ENCODE data around the gene NKAIN2. TPM values are rescaled to one million over a fixed set of nuclear protein-coding genes. Genes with fewer than 3 reads are reported as not detected.

NKAIN2 gene
- total and polyA plus RNA-seq, 9 of the 15 experiments (the other 6 are each of a cell fraction or from before 2014, with no cell fraction given), result not detected

DNA sequence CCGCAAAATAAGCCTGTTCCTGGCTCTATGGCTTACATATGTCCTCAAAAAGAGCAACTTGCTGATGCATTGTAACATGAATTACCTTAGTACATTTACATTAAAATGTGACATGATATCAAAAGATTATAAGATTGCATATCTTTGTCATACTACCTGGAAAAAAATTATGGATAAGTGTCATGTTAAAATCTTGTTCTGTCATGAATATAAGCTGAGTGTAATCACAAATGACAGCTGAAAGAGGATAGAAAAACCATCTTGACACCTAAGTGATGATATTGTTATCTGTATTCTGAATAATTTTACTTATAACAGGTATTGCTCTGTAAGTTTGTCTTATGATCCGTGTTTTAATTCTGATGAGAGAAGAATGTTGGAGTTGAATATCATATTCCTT, 655.6 kb downstream of the NKAIN2 start:
- no peak for FAIRE-seq
- Histone ChIP-seq H3K79me2 (ENCODE audit: control insufficient read depth, insufficient read depth, low read length) (no peaks in the 10 kb centered on the region), H3K27ac (ENCODE audit: extremely low read depth, low read depth, low read length) (no peak overlapping the region), H3K27me3 (ENCODE audit: control insufficient read depth in 2 of 2, insufficient read depth in 2 of 2, low read length in 2 of 2) (no peaks in the 10 kb centered on the region), H2AFZ (ENCODE audit: low read depth, low read length) (no peak overlapping the region), H3K9ac (ENCODE audit: insufficient read depth in 1 of 2, low read depth in 2 of 2, low read length in 2 of 2) (no peak overlapping the region), H3K36me3 (ENCODE audit: control insufficient read depth, insufficient read depth, low read length) (no peaks in the 10 kb centered on the region), H3K9me3 (replicated peaks; ENCODE audit: control insufficient read depth, insufficient read depth, low read depth, low read length) (no peaks in the 10 kb centered on the region), H4K20me1 (replicated peaks; ENCODE audit: control insufficient read depth, insufficient read depth, low read length) (no peaks in the 10 kb centered on the region), H3K4me2 (ENCODE audit: insufficient read depth, low read length) (no peak overlapping the region), H3K9me1 (ENCODE audit: control insufficient read depth, insufficient read depth, low read length) (no peaks in the 10 kb centered on the region), H3K4me1 (replicated peaks in 1 of 2; ENCODE audit: control insufficient read depth in 2 of 2, insufficient read depth in 2 of 2, low read length in 2 of 2) (no peaks in the 10 kb centered on the region), H3K4me3 (no peak overlapping the region)
- intact Hi-C loops (cut with micrococcal nuclease) (no loop called here), in situ Hi-C loops (cut with MboI) (no loop called here)
- no peak for ATAC-seq
- 0% methylated on average over 2 of the region's 2 CpGs for WGBS (ENCODE audit: insufficient coverage, low coverage, missing lambda C conversion rate)
- TF ChIP-seq ZEB2 (IDR thresholded peaks at IDR 0.05) (no peak), FOXA3 (CRISPR knock-in tag; conservative IDR thresholded peaks at IDR 0.05 in 1 of 2, IDR thresholded peaks at IDR 0.05 in 1 of 2) (no peak), HCFC1 (IDR thresholded peaks at IDR 0.05; ENCODE audit: low read depth, low read length) (no peak), TAF7 (tag; IDR thresholded peaks at IDR 0.05) (no peak)
- ChIA-PET CTCF (ENCODE audit: low intra/inter-chr PET ratio) (no interaction called here), POLR2A (no interaction called here)
- DNase-seq (ENCODE audit: extremely low read depth in 1 of 4, low spot score in 3 of 4), result no peak
- no TSS peak for BruUV-seq (replicated peaks)

- ChIA-PET CTCF (ENCODE audit: low intra/inter-chr PET ratio) (no interaction called here), POLR2A (no interaction called here)
- Histone ChIP-seq H3K27ac (ENCODE audit: extremely low read depth, low read depth, low read length) (no peak overlapping the region), H3K4me1 (replicated peaks in 1 of 2; ENCODE audit: control insufficient read depth in 2 of 2, insufficient read depth in 2 of 2, low read length in 2 of 2) (no peaks in the 10 kb centered on the region), H3K27me3 (ENCODE audit: control insufficient read depth in 2 of 2, insufficient read depth in 2 of 2, low read length in 2 of 2) (no peaks in the 10 kb centered on the region), H4K20me1 (replicated peaks; ENCODE audit: control insufficient read depth, insufficient read depth, low read length) (no peaks in the 10 kb centered on the region), H3K9ac (ENCODE audit: insufficient read depth in 1 of 2, low read depth in 2 of 2, low read length in 2 of 2) (no peak overlapping the region), H3K9me3 (replicated peaks; ENCODE audit: control insufficient read depth, insufficient read depth, low read depth, low read length) (no peaks in the 10 kb centered on the region), H3K36me3 (ENCODE audit: control insufficient read depth, insufficient read depth, low read length) (no peaks in the 10 kb centered on the region), H2AFZ (ENCODE audit: low read depth, low read length) (no peak overlapping the region), H3K9me1 (ENCODE audit: control insufficient read depth, insufficient read depth, low read length) (no peaks in the 10 kb centered on the region), H3K4me3 (no peak overlapping the region), H3K4me2 (ENCODE audit: insufficient read depth, low read length) (no peak overlapping the region), H3K79me2 (ENCODE audit: control insufficient read depth, insufficient read depth, low read length) (no peaks in the 10 kb centered on the region)
- DNase-seq (ENCODE audit: extremely low read depth in 1 of 4, low spot score in 3 of 4) (no peak), FAIRE-seq (no peak), ATAC-seq (no peak)
- BruUV-seq (replicated peaks), result no TSS peak
- in situ Hi-C loops (cut with MboI), result no loop called here
- WGBS (ENCODE audit: insufficient coverage, low coverage, missing lambda C conversion rate), result 2% methylated on average over 3 of the region's 3 CpGs
- intact Hi-C loops (cut with micrococcal nuclease), result no loop called here
- TF ChIP-seq SRSF7 (optimal IDR thresholded peaks at IDR 0.05; ENCODE audit: low read depth, low read length) (no peak), RFX1 (IDR thresholded peaks at IDR 0.05) (no peak), MCM2 (IDR thresholded peaks at IDR 0.05; ENCODE audit: low read depth) (no peak), HNRNPH1 (optimal IDR thresholded peaks at IDR 0.05; ENCODE audit: low read depth, low read length) (no peak), ZNF75A (CRISPR knock-in tag; IDR thresholded peaks at IDR 0.05) (no peak), DIDO1 (tag; IDR thresholded peaks at IDR 0.05; ENCODE audit: low read depth) (no peak), NFE2L1 (tag; IDR thresholded peaks at IDR 0.05; ENCODE audit: borderline replicate concordance, low read depth) (no peak)
- TF ChIP-seq, protein P1, sequence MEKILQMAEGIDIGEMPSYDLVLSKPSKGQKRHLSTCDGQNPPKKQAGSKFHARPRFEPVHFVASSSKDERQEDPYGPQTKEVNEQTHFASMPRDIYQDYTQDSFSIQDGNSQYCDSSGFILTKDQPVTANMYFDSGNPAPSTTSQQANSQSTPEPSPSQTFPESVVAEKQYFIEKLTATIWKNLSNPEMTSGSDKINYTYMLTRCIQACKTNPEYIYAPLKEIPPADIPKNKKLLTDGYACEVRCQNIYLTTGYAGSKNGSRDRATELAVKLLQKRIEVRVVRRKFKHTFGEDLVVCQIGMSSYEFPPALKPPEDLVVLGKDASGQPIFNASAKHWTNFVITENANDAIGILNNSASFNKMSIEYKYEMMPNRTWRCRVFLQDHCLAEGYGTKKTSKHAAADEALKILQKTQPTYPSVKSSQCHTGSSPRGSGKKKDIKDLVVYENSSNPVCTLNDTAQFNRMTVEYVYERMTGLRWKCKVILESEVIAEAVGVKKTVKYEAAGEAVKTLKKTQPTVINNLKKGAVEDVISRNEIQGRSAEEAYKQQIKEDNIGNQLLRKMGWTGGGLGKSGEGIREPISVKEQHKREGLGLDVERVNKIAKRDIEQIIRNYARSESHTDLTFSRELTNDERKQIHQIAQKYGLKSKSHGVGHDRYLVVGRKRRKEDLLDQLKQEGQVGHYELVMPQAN (IDR thresholded peaks at IDR 0.05; ENCODE audit: borderline replicate concordance), result no peak
Observed at GRCh38 chr6:124462750-124463149, 659.1 kb downstream of the NKAIN2 start.
